Measurements from ENCODE around the gene MTMR3. TPM values are rescaled to one million over a fixed set of nuclear protein-coding genes. Genes with fewer than 3 reads are reported as not detected.
A peak's percentile ranks its signal among the peaks of the same experiment; 100 is the strongest.

Gene MTMR3
- total and polyA plus RNA-seq, 11 donors = 9.6 to 44.8 (median 34.6) TPM

- H3K36me3 ChIP-seq = no peaks in the 10 kb centered on the region
- no peak for TF ChIP-seq POLR2A (IDR thresholded peaks at IDR 0.05)
- TF ChIP-seq, protein P1, sequence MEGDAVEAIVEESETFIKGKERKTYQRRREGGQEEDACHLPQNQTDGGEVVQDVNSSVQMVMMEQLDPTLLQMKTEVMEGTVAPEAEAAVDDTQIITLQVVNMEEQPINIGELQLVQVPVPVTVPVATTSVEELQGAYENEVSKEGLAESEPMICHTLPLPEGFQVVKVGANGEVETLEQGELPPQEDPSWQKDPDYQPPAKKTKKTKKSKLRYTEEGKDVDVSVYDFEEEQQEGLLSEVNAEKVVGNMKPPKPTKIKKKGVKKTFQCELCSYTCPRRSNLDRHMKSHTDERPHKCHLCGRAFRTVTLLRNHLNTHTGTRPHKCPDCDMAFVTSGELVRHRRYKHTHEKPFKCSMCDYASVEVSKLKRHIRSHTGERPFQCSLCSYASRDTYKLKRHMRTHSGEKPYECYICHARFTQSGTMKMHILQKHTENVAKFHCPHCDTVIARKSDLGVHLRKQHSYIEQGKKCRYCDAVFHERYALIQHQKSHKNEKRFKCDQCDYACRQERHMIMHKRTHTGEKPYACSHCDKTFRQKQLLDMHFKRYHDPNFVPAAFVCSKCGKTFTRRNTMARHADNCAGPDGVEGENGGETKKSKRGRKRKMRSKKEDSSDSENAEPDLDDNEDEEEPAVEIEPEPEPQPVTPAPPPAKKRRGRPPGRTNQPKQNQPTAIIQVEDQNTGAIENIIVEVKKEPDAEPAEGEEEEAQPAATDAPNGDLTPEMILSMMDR (IDR thresholded peaks at IDR 0.05) = no peak
- ATAC-seq (peak in 2 of 4 donors; percentile 53 to 70), DNase-seq (peak in 1 of 5 donors; percentile 43)
- H3K4me1 ChIP-seq = peaks cover 0 to 6% (median 2%) of the 10 kb centered on the region in 12 donors
- H3K27me3 ChIP-seq = no peaks in the 10 kb centered on the region
- intact Hi-C loops (cut with DNase I) = no loop called here
- H3K27ac ChIP-seq = no peak overlapping the region
- H3K9me3 ChIP-seq = no peaks in the 10 kb centered on the region
- no peak overlapping the region for H3K4me3 ChIP-seq
- 54 to 57% (median 54%) methylated on average over 3 of the region's 3 CpGs for WGBS, 4 donors
These were observed 155.2 kb downstream of the MTMR3 start for GRCh38 chr22:30038219-30038618.

DNA sequence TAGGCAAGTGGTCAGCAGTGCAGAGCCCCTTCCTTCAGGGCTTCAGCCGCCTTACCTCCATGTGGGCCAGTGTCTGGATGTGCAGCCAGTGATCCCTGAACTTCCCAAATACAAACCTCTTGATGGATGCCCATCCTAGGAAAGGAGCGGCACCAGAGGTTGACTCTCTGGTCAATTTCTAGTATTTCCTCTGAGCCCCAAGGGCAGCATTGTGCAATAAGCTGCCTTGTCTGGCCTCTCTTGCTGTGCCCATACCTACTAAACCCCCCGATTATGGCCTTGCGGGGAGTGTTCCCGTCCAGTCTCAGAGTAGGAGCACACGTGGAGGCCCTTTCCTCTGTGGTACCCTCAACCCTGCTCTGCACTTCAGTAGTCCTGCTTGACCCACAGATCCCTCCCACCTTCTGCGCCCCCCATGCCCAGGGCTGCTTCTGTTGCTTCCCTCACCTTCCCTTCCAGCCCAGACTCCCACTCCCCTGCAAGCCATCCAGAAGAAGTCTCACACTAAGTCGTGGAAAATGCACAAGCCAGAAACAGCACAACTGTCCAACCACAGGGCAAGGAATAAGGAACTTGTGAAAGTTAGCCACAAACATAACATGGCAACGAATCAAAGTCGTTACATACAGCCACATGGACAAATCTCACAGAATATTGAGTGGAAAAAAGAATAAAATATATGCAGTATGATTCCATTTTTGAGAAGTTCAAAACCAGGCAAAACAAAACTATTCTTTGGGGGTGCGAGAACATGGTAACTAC, 157.7 kb downstream of the MTMR3 start:
- no peak for ATAC-seq
- WGBS, 4 donors = 88 to 90% (median 89%) methylated on average over 7 to 11 of the region's 11 CpGs

DNA sequence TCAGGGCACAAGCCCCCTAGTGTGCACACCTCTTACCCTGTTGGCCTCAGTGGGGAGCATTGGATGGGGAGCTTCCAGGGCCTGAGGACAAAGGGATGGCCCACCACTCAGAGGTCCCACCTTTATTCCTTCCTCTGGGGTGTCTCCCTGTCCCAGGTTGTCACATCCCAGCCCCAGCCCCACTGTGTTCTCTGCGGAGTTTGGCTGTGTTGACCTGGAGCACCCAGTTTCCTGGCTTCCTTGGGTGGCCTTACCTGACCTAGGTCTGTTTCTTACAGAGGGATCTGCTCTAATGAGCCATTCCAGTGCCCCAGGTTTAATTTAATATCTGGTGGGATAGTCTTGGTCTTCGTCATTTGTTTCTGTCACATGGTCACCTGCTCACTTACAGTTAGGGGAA, 158.5 kb downstream of the MTMR3 start:
- Histone ChIP-seq H3K27me3 (no peaks in the 10 kb centered on the region), H3K9me3 (no peaks in the 10 kb centered on the region), H3K27ac (no peak overlapping the region), H3K4me3 (no peak overlapping the region), H3K4me1 (peaks cover 0 to 11% (median 4%) of the 10 kb centered on the region in 12 donors), H3K36me3 (no peaks in the 10 kb centered on the region)
- TF ChIP-seq, protein P1 (IDR thresholded peaks at IDR 0.05) = no peak
- no peak for TF ChIP-seq POLR2A (IDR thresholded peaks at IDR 0.05)
- intact Hi-C loops (cut with DNase I) = no loop called here
- 54 to 93% (median 72%) methylated on average over 2 of the region's 2 CpGs for WGBS, 4 donors
- DNase-seq (no peak), ATAC-seq (no peak)

More for the DNA sequence above, 157.7 kb downstream of the MTMR3 start:
- no peaks in the 10 kb centered on the region for H3K27me3 ChIP-seq
- H3K9me3 ChIP-seq = no peaks in the 10 kb centered on the region
- no peak overlapping the region for H3K4me3 ChIP-seq
- H3K36me3 ChIP-seq = no peaks in the 10 kb centered on the region
- intact Hi-C loops (cut with DNase I) = no loop called here
- H3K27ac ChIP-seq = no peak overlapping the region
- peaks cover 0 to 11% (median 4%) of the 10 kb centered on the region in 12 donors for H3K4me1 ChIP-seq
- TF ChIP-seq, protein P1 (IDR thresholded peaks at IDR 0.05) = no peak
- TF ChIP-seq POLR2A (IDR thresholded peaks at IDR 0.05) = no peak
- DNase-seq = no peak

DNA sequence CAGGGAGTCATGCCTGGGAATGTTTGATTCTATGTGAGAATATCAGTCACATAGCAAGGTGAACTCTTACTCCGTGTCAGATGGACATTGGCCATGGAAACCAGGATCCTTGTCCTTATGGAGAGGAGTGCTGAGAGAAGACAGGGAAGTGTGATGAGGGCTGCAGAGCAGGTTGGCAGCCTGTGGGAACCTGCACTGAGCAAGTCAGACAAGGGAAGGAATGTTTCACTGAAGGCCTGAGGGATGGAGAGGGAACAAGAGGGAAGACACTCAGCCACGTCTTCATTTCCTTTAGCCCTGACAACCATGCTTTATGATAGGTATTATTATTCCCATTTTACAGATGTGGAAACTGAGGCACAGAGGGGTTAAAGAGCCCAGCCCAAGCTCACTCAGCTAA, 158.9 kb downstream of the MTMR3 start:
- Histone ChIP-seq H3K4me1 (peaks cover 0 to 11% (median 4%) of the 10 kb centered on the region in 12 donors), H3K36me3 (no peaks in the 10 kb centered on the region), H3K4me3 (no peak overlapping the region), H3K27me3 (no peaks in the 10 kb centered on the region), H3K27ac (no peak overlapping the region), H3K9me3 (no peaks in the 10 kb centered on the region)
- DNase-seq (no peak), ATAC-seq (no peak)
- intact Hi-C loops (cut with DNase I) = no loop called here
- WGBS, 4 donors = 90 to 98% (median 93%) methylated on average over 2 of the region's 2 CpGs
- TF ChIP-seq, protein P1 (IDR thresholded peaks at IDR 0.05) = no peak
- TF ChIP-seq POLR2A (IDR thresholded peaks at IDR 0.05) = no peak
